HepG2 (cell line): ENCODE measurements around the gene CATSPERD. TPM values are rescaled to one million over a fixed set of nuclear protein-coding genes. Genes with fewer than 3 reads are reported as not detected.

Source experiments
- ATAC-seq: fragments of 200-7000 bp; cut with Tn5 transposase; 3 replicates; pipeline ENCODE4 v1.9.1; 2020; ENCODE audit warnings: mild to moderate bottlenecking, moderate library complexity
- BruUV-seq: library from RNA; stranded (reverse); fragments of 400-500 nt; replicated peaks from 2 replicates; lab custom pipeline; 2021; lab: Mats Ljungman, UMichigan
- CTCF ChIA-PET: fragments of 300-600 bp; formaldehyde crosslinking; extraction: SDS; loops from one replicate; lab custom pipeline; 2021; ENCODE audit warnings: low total read pairs, inconsistent platforms, low intra/inter-chr PET ratio; lab: Yijun Ruan, JAX
- POLR2A ChIA-PET: fragments of 350-600 bp; sonication (Branson Sonifier 250); formaldehyde crosslinking; loops from one replicate; lab custom pipeline; 2020; ENCODE audit warnings: antibody characterized with exemption, inconsistent platforms; lab: Yijun Ruan, JAX
- DNase-seq: peaks from one replicate; pipeline ENCODE4 v3.0.0-alpha.2; 2015; ENCODE audit warnings: low spot score
- FAIRE-seq: peaks from 3 replicates; lab custom pipeline; 2011; peaks lifted over from hg19 to GRCh38; lab: Jason Lieb, UNC
- H2AFZ ChIP-seq: one replicate; pipeline ENCODE4 v1.6.1; 2011; ENCODE audit warnings: low read length, inconsistent platforms
- H3K27ac ChIP-seq: fragments of 300-600 bp; 3 replicates; pipeline ENCODE4 v1.8.0; 2011; ENCODE audit warnings: mixed run types, mild to moderate bottlenecking, mixed read lengths, low read length, inconsistent platforms; ENCODE audit not compliant: insufficient read depth; ENCODE audit errors: extremely low read length
- H3K27me3 ChIP-seq, 2 experiments: fragments of 200-600 bp in 1 of 2; 2 replicates in 1 of 2; 3 replicates in 1 of 2; pipeline versions ENCODE4 v1.6.0 to v1.8.0; 2011; ENCODE audit warnings: low read length in 2 of 2, mild to moderate bottlenecking in 2 of 2, moderate library complexity in 2 of 2, inconsistent platforms in 1 of 2; ENCODE audit not compliant: insufficient read depth in 2 of 2, control insufficient read depth in 1 of 2
- H3K36me3 ChIP-seq, 2 experiments: fragments of 200-600 bp in 1 of 2; replicated peaks in 1 of 2; 2 replicates in 1 of 2; 3 replicates in 1 of 2; pipeline versions ENCODE4 v1.5.1 to v1.8.0; 2011; ENCODE audit warnings: low read length in 2 of 2, inconsistent platforms in 1 of 2; ENCODE audit not compliant: insufficient read depth in 2 of 2, control insufficient read depth in 1 of 2
- H3K4me1 ChIP-seq: 2 replicates; pipeline ENCODE4 v1.5.1; 2012; ENCODE audit warnings: low read length, inconsistent platforms; ENCODE audit not compliant: insufficient read depth
- H3K4me2 ChIP-seq: 2 replicates; pipeline ENCODE4 v1.6.0; 2011; ENCODE audit warnings: low read depth, low read length, inconsistent platforms
- H3K4me3 ChIP-seq, 3 experiments: fragments of 200-600 bp in 1 of 3; sonication (generic), shearing (Covaris generic) in 1 of 3; replicated peaks in 1 of 3; 2 replicates each; pipeline ENCODE4 v1.5.1; 2011 to 2016; ENCODE audit warnings: low read length in 3 of 3, inconsistent platforms in 2 of 3, low read depth in 2 of 3, mild to moderate bottlenecking in 2 of 3, control low read depth in 1 of 3, mixed read lengths in 1 of 3; ENCODE audit not compliant: insufficient read depth in 1 of 3
- H3K79me2 ChIP-seq: one replicate; pipeline ENCODE4 v1.6.1; 2011; ENCODE audit warnings: low read length, inconsistent platforms; ENCODE audit not compliant: insufficient read depth
- H3K9ac ChIP-seq: 2 replicates; pipeline ENCODE4 v1.6.0; 2011; ENCODE audit warnings: mild to moderate bottlenecking, low read depth, low read length, inconsistent platforms; ENCODE audit not compliant: insufficient read depth
- H3K9me3 ChIP-seq: 2 replicates; pipeline ENCODE4 v1.5.1; 2012; ENCODE audit warnings: mild to moderate bottlenecking, low read length
- H4K20me1 ChIP-seq: 2 replicates; pipeline ENCODE4 v1.6.0; 2011; ENCODE audit warnings: inconsistent platforms, mild to moderate bottlenecking, low read length, moderate library complexity; ENCODE audit not compliant: insufficient read depth
- DPF2 ChIP-seq: sonication (generic); formaldehyde crosslinking; IDR thresholded peaks from 2 replicates; pipeline ENCODE4 v1.4.0; 2020; ENCODE audit warnings: mild to moderate bottlenecking, low read depth, missing genetic modification reagents, borderline replicate concordance
- FOXO1 ChIP-seq: sonication (generic); formaldehyde crosslinking; IDR thresholded peaks from 2 replicates; pipeline ENCODE4 v1.4.0; 2020; ENCODE audit warnings: missing genetic modification reagents
- MNT ChIP-seq: fragments of 450-650 bp; IDR thresholded peaks from 2 replicates; pipeline ENCODE4 v1.6.1; 2016
- PATZ1 ChIP-seq: sonication (generic); formaldehyde crosslinking; IDR thresholded peaks from 2 replicates; pipeline ENCODE4 v1.4.0; 2020; ENCODE audit warnings: missing genetic modification reagents
- RERE ChIP-seq: IDR thresholded peaks from 2 replicates; pipeline ENCODE4 v1.6.1; 2016; ENCODE audit warnings: low read depth, missing genetic modification reagents, missing compliant biosample characterization
- SMC3 ChIP-seq: IDR thresholded peaks from 2 replicates; pipeline ENCODE4 v1.6.1; 2011; ENCODE audit warnings: low read length, improper control_type of control experiment
- TERF1 ChIP-seq: sonication (generic); formaldehyde crosslinking; IDR thresholded peaks from 2 replicates; pipeline ENCODE4 v1.8.0; 2022; ENCODE audit warnings: mild to moderate bottlenecking, missing genetic modification reagents, moderate library complexity
- ZBTB33 ChIP-seq: sonication (generic); formaldehyde crosslinking; IDR thresholded peaks from 2 replicates; pipeline ENCODE4 v1.4.0; 2020; ENCODE audit warnings: missing genetic modification reagents
- ZBTB7A ChIP-seq: sonication (generic); formaldehyde crosslinking; IDR thresholded peaks from 2 replicates; pipeline ENCODE4 v1.8.0; 2022; ENCODE audit warnings: mild to moderate bottlenecking, missing genetic modification reagents
- WGBS: methylation state at CpG from one replicate; pipeline ENCODE4 v1.1.6; 2017; ENCODE audit warnings: low lambda C conversion rate; 5-methylcytosine and 5-hydroxymethylcytosine counted together
- in situ Hi-C: cut with HindIII; loops from 2 replicates; pipeline ENCODE4 v1.10.0; 2017; ENCODE audit warnings: low pct_unique_long_range_greater_than_20kb; ENCODE audit not compliant: extremely low pct_ligation_motif_present
- intact Hi-C: fragments of 100-400 bp; cut with micrococcal nuclease; formaldehyde crosslinking; loops from one replicate; pipeline ENCODE4 v1.10.0; 2022; ENCODE audit not compliant: unreplicated experiment
- polyA plus RNA-seq, 8 experiments: library from polyadenylated mRNA; depleted of rRNA in 3 of 8; stranded (reverse) in 7 of 8; unstranded in 1 of 8; fragments of >200 nt; fragmentation: Illumina TruSeq in 4 of 8; extraction: Trizol in 4 of 8; gene quantifications; 2 replicates each; pipeline versions ENCODE4 v1.2.1 to v1.2.3, GENCODE V29; 2011 to 2016; ENCODE audit warnings: low read depth in 4 of 8, missing spikeins in 1 of 8, mixed read lengths in 1 of 8; ENCODE audit not compliant: insufficient read depth in 1 of 8
- total RNA-seq, 5 experiments: library from RNA; depleted of rRNA; stranded (reverse); fragments of >200 nt; fragmentation: Illumina TruSeq; extraction: Trizol; gene quantifications; 2 replicates each; pipeline ENCODE4 v1.2.3, GENCODE V29; 2016; ENCODE audit warnings: low read depth in 1 of 5

The CATSPERD gene
- total and polyA plus RNA-seq, 2 of the 13 experiments (the other 11 are each of a cell fraction or from before 2014, with no cell fraction given) = 0.04 TPM; not detected in 1

GRCh38 chr19:5801796-5802619 is 81.6 kb downstream of the CATSPERD start:
- Histone ChIP-seq H2AFZ (no peak overlapping the region), H3K9ac (no peak overlapping the region), H4K20me1 (no peaks in the 10 kb centered on the region), H3K27me3 (peaks cover 0 to 5% of the 10 kb centered on the region in 2 experiments; a peak in 2 of 5 replicates), H3K9me3 (no peaks in the 10 kb centered on the region), H3K36me3 (no peaks in the 10 kb centered on the region), H3K27ac (no peak overlapping the region), H3K4me2 (no peak overlapping the region), H3K4me1 (peaks cover 67% of the 10 kb centered on the region), H3K79me2 (no peaks in the 10 kb centered on the region), H3K4me3 (no peak overlapping the region)
- BruUV-seq = no TSS peak
- ATAC-seq (no peak), DNase-seq (no peak), FAIRE-seq (no peak)
- intact Hi-C loops = loop anchor here (10.0 kb wide), 1 partner anchor 223 kb away; no protein-coding TSS in a partner anchor
- ChIA-PET POLR2A (interaction anchor here (1.3 kb wide), 1 partner anchor 102 kb away, joined by 3 read pairs; the partner anchor contains the start of genes NDUFA11 and VMAC), CTCF (no interaction called here)
- WGBS = 73% methylated on average over 18 of the region's 33 CpGs
- in situ Hi-C loops = loop anchor here (5.0 kb wide), 2 partner anchors 175 to 220 kb away; partner anchors contain the start of gene RANBP3
- TF ChIP-seq RERE (CRISPR knock-in tag) (no peak), DPF2 (CRISPR knock-in tag) (no peak), MNT (peak; percentile 76), SMC3 (no peak), TERF1 (CRISPR knock-in tag) (no peak), PATZ1 (CRISPR knock-in tag) (peak; percentile 31; the same call in 1 of the 2 replicates), ZBTB33 (CRISPR knock-in tag) (peak; percentile 36; the same call in 1 of the 2 replicates), FOXO1 (CRISPR knock-in tag) (no peak), ZBTB7A (CRISPR knock-in tag) (0 out of 2 replicates have a peak, but pooled peaks have one; percentile 26)
